ENCODE results near the gene GMDS. TPM values are rescaled to one million over a fixed set of nuclear protein-coding genes. Genes with fewer than 3 reads are reported as not detected.

The GMDS gene
- total and polyA plus RNA-seq, 2 donors (not counting 1 experiment from before 2014, with no cell fraction given) = 11.5 to 16.4 TPM

DNA sequence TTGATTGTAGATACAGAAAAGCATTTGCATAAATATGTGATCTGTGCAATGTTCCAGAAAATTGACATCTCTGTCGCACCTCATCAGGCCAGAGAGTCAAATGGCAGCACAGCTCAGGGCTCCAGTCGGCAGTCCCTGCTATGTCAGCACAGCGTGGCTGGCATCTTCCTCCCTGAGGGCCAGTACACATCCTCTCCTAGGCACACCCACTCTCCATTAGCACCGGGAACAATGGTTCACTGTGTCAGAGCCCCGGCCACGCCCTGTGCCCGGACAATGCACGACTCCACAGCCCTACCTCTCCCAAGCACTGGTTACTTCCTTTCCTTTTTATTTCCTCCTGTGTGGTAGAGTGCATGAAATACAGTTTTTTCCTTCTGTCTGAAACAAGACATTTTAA lies 520.8 kb downstream of the GMDS start:
- no peaks in the 10 kb centered on the region for H3K9me3 ChIP-seq (ENCODE audit: control extremely low read depth in 1 of 3, control insufficient read depth in 2 of 3, insufficient read depth in 1 of 3, low read length in 2 of 3)
- no peak overlapping the region for H3K4me3 Mint-ChIP-seq
- peaks cover 0 to 3% of the 10 kb centered on the region in 2 donors for H3K4me1 ChIP-seq (ENCODE audit: control insufficient read depth in 2 of 2, insufficient read depth in 2 of 2, low read length in 2 of 2)
- ChIA-PET CTCF (interaction anchor here (0.7 kb wide), 1 partner anchor 38 kb away, joined by 3 read pairs; no protein-coding TSS in a partner anchor), POLR2A (no interaction called here)
- DNase-seq = no peak
- no peaks in the 10 kb centered on the region for H3K9me3 Mint-ChIP-seq (ENCODE audit: insufficient read depth)
- no peak overlapping the region for H3K27ac ChIP-seq (ENCODE audit: low read length in 2 of 2)
- H4K20me1 ChIP-seq (ENCODE audit: control insufficient read depth, insufficient read depth, low read length, poor library complexity, severe bottlenecking) = no peaks in the 10 kb centered on the region
- H3K27me3 Mint-ChIP-seq = no peaks in the 10 kb centered on the region
- H3K27me3 ChIP-seq (replicated peaks in 1 of 4; ENCODE audit: control extremely low read depth in 1 of 4, control insufficient read depth in 3 of 4, insufficient read depth in 4 of 4, low read length in 3 of 4) = no peaks in the 10 kb centered on the region
- H3K4me3 ChIP-seq (ENCODE audit: control extremely low read depth in 1 of 5, extremely low read depth in 1 of 5, insufficient read depth in 1 of 5, low read depth in 2 of 5, low read length in 4 of 5) = no peak overlapping the region
- H3K27ac Mint-ChIP-seq = no peak overlapping the region
- H2AFZ ChIP-seq (ENCODE audit: insufficient read depth, low read depth, low read length, poor library complexity, severe bottlenecking) = no peak overlapping the region
- ATAC-seq (ENCODE audit: low read depth) = no peak
- intact Hi-C loops (cut with micrococcal nuclease) = no loop called here
- no peak overlapping the region for H3K9ac ChIP-seq (ENCODE audit: low read length)
- H3K36me3 ChIP-seq (replicated peaks in 1 of 2; ENCODE audit: control extremely low read depth in 1 of 2, control insufficient read depth in 1 of 2, extremely low read depth in 1 of 2, insufficient read depth in 2 of 2, low read length in 1 of 2) = peaks cover 0 to 6% of the 10 kb centered on the region in 2 experiments
- H3K4me1 Mint-ChIP-seq = no peaks in the 10 kb centered on the region
- TF ChIP-seq EZH2 (IDR thresholded peaks at IDR 0.05; ENCODE audit: borderline replicate concordance, insufficient read depth, low read depth, low read length, poor library complexity, severe bottlenecking) = no peak
- TF ChIP-seq, protein P1, sequence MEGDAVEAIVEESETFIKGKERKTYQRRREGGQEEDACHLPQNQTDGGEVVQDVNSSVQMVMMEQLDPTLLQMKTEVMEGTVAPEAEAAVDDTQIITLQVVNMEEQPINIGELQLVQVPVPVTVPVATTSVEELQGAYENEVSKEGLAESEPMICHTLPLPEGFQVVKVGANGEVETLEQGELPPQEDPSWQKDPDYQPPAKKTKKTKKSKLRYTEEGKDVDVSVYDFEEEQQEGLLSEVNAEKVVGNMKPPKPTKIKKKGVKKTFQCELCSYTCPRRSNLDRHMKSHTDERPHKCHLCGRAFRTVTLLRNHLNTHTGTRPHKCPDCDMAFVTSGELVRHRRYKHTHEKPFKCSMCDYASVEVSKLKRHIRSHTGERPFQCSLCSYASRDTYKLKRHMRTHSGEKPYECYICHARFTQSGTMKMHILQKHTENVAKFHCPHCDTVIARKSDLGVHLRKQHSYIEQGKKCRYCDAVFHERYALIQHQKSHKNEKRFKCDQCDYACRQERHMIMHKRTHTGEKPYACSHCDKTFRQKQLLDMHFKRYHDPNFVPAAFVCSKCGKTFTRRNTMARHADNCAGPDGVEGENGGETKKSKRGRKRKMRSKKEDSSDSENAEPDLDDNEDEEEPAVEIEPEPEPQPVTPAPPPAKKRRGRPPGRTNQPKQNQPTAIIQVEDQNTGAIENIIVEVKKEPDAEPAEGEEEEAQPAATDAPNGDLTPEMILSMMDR (IDR thresholded peaks at IDR 0.05) = no peak
- no peak overlapping the region for H3K4me2 ChIP-seq (replicated peaks; ENCODE audit: low read depth, low read length, poor library complexity, severe bottlenecking)
- H3K79me2 ChIP-seq (ENCODE audit: control insufficient read depth, insufficient read depth, low read length) = no peaks in the 10 kb centered on the region
- 82% methylated on average over 5 of the region's 8 CpGs for WGBS (ENCODE audit: insufficient coverage)

DNA sequence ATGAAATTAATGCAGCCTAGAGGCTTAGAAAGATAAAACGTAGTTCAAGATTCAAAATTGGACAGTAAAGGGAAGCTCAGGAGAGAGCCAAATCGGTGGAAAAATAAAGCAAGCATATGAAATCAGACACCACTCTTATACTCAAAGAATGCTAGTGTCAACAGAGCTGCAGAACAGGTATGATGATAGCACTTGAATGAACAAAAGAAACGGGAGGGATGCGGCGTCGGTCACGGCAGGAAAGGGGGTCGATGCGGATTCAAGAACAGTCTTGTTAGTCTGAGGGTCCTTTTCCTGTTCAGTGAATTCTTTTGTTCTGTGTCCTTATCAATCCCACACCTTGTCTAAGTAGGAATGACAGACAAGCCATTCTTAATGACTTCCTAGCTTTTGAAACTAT lies 521.3 kb downstream of the GMDS start:
- no peaks in the 10 kb centered on the region for H3K9me3 ChIP-seq (ENCODE audit: control extremely low read depth in 1 of 3, control insufficient read depth in 2 of 3, insufficient read depth in 1 of 3, low read length in 2 of 3)
- Mint-ChIP-seq H3K9me3 (ENCODE audit: insufficient read depth) (no peaks in the 10 kb centered on the region), H3K27ac (no peak overlapping the region), H3K4me1 (no peaks in the 10 kb centered on the region), H3K4me3 (no peak overlapping the region), H3K27me3 (no peaks in the 10 kb centered on the region)
- peaks cover 0 to 6% of the 10 kb centered on the region in 2 experiments for H3K36me3 ChIP-seq (replicated peaks in 1 of 2; ENCODE audit: control extremely low read depth in 1 of 2, control insufficient read depth in 1 of 2, extremely low read depth in 1 of 2, insufficient read depth in 2 of 2, low read length in 1 of 2)
- intact Hi-C loops (cut with micrococcal nuclease) = no loop called here
- H3K4me3 ChIP-seq (ENCODE audit: control extremely low read depth in 1 of 5, extremely low read depth in 1 of 5, insufficient read depth in 1 of 5, low read depth in 2 of 5, low read length in 4 of 5) = no peak overlapping the region
- no peaks in the 10 kb centered on the region for H3K27me3 ChIP-seq (replicated peaks in 1 of 4; ENCODE audit: control extremely low read depth in 1 of 4, control insufficient read depth in 3 of 4, insufficient read depth in 4 of 4, low read length in 3 of 4)
- H4K20me1 ChIP-seq (ENCODE audit: control insufficient read depth, insufficient read depth, low read length, poor library complexity, severe bottlenecking) = no peaks in the 10 kb centered on the region
- no peak overlapping the region for H3K27ac ChIP-seq (ENCODE audit: low read length in 2 of 2)
- CTCF ChIA-PET = no interaction called here
- DNase-seq (no peak), ATAC-seq (ENCODE audit: low read depth) (no peak)
- no peak overlapping the region for H3K4me2 ChIP-seq (replicated peaks; ENCODE audit: low read depth, low read length, poor library complexity, severe bottlenecking)
- WGBS (ENCODE audit: insufficient coverage) = no CpG with 5 or more reads among the region's 9 CpGs
- no peak overlapping the region for H3K9ac ChIP-seq (ENCODE audit: low read length)
- peaks cover 0 to 3% of the 10 kb centered on the region in 2 donors for H3K4me1 ChIP-seq (ENCODE audit: control insufficient read depth in 2 of 2, insufficient read depth in 2 of 2, low read length in 2 of 2)
- POLR2A ChIA-PET = no interaction called here
- no peak overlapping the region for H2AFZ ChIP-seq (ENCODE audit: insufficient read depth, low read depth, low read length, poor library complexity, severe bottlenecking)
- no peaks in the 10 kb centered on the region for H3K79me2 ChIP-seq (ENCODE audit: control insufficient read depth, insufficient read depth, low read length)
- TF ChIP-seq, protein P1 (IDR thresholded peaks at IDR 0.05) = no peak
- TF ChIP-seq EZH2 (IDR thresholded peaks at IDR 0.05; ENCODE audit: borderline replicate concordance, insufficient read depth, low read depth, low read length, poor library complexity, severe bottlenecking) = no peak
